Suppressor macrophage treated with lipopolysaccharide for 1 hour (primary cell): ENCODE measurements around the gene PEX11A.
A peak's percentile ranks its signal among the peaks of the same experiment; 100 is the strongest.

Experiments used
- DNase-seq, 3 donors: peaks; one replicate each; pipeline ENCODE4 v3.0.0-alpha.2; 2020 to 2022

Gene PEX11A

DNA sequence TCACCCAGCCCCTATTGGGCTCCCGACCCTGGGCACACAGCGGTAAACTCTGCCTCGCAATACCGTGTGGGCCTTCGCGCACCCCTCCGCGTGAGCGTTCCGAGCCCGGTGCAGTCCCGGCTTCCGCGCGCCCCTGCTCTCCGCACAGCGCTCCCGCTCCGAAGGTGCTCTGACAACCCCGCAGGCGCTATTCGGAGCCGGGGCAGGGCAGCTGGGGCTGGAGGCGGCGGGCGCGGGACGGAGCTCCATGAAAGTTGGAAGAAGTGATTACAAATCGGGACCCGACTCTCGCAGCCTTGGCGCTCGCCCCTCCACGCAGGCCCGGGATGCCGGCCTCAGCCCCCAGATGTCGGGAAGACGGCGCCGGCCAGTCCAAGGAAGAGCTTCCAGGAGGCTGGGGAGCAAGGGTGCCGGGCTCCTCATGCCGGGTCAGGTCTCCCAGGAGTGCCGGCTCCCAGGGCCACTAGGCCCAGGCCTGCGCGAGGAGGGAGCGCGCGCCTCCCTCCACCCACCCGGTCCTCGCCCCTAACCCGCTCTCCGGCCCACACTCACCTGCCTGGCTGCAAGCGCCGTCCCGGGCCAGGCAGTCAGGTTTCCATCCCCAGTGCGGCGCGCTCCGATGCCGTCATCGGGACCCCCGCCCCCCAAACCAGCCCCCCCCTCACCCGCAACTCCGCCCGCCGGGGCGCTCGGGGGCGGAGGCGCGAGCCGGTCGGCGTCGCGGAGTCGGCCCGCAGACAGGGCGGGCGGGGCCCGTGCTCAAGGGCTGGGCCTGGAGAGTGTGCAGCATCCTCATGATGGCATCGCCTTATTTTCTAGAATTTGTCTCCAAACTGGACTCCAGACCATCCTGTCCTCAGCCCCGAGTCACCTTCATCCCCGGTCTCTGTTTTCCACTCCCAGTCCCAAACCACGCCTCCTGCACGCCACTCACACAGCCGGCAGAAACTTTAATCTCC is 35.4 kb downstream of the PEX11A start, which contains the start of gene KIF7:
Gene KIF7, minus strand, starts transcription at position 621 of the 959 bp plus-strand sequence. CDS start 2,537 bp downstream, outside the sequence.
- DNase-seq, result peak in 2 of 3 donors; percentile 24 to 38

DNA sequence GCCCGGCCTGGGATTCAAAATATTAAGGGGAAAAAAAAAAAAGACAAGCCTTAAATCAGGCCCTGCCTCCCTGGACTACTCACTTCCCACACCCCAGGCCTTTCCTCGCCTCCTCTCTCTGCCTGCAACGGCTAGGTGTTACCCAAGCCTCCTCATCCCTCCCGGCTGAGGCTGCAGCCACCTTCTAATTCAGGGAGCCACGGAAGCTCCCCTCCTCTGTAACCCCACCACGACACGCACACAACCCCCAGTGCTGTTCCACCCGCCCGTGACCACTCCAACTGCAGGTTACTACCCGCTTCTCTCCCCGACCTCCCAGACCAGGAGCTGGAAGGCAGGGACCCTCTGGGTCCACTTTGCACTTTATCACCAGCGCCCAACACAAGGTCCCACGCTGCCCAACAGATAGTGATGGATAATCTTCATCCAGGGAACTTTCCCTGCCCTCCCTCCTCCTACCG is 36.2 kb downstream of the PEX11A start:
- peak in 1 of 3 donors; percentile 2 for DNase-seq

DNA sequence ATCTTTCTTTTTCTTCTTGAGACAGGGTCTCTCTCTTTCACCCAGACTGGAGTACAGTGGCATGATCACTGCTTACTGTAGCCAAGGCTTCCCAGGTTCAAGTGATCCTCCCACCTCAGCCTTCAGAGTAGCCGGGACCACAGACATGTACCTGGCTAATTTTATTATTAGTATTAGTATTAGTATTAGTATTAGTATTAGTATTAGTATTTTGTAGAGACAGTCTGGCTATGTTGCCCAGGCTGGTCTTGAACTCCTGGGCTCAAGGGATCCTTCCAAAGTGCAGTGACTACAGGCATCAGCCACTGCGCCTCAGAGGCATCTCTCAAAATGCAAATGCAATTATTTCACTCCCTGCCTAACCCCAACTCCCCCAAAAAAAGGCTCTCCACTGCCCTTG is 37.0 kb downstream of the PEX11A start:
- no peak for DNase-seq

DNA sequence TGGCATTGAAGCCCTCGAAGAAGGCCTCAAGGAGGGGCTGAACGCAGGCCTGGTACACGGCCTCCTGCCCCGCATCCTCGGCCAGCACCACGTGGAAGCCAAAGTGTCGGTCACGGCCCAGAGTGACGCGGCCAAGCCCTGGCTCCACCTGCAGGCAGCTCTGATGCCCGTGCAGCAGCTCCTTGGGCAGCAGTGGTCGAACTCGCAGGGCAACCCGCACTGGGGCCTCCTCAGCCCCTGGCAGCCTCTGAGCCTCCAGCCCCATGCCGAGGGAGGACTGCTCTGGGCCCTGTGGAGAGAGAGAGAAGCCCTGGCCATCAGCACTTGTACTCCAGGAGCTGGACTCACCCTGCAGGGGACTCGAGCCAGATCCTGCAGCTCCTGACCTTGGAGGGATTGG is 37.9 kb downstream of the PEX11A start:
- no peak for DNase-seq

DNA sequence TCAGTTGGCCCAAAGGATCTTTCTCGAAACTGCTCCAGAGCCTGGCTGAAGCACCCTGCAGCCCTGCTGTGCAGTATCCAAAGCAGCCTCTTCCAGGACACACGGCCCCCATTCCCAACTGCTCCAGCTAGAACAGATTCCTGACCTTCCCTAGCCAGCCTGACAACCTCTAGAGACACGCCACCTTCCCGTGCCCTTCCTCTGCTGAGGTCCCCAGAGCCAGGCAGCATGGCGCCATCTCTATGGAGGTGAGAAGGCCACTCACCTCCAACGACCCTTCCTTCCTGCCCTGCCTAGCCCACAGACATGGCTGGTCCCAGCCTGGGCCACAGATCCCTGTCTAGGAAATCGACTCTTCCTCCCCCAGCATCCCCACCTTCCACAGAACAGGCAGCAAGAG is 38.4 kb downstream of the PEX11A start:
- DNase-seq, result no peak

DNA sequence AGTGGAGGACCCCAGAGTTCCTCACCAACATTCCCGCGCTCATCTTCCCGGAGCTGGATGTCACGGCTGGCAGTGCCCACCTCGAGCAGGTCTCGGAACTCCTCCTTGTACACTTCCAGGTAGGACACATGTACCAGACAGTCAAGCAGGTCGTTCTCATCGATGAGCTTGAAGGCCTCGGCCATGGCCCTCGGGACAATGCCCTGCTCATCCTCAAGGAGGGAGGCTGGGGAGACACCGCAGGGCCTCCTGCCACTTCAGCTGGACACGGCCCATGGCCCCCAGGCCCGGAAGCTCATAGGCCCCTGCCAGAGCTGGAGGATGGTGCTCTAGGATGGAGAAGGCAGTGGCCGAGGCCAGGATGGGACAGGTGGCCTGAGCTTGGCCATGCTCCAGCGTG is 40.8 kb downstream of the PEX11A start:
- no peak for DNase-seq

DNA sequence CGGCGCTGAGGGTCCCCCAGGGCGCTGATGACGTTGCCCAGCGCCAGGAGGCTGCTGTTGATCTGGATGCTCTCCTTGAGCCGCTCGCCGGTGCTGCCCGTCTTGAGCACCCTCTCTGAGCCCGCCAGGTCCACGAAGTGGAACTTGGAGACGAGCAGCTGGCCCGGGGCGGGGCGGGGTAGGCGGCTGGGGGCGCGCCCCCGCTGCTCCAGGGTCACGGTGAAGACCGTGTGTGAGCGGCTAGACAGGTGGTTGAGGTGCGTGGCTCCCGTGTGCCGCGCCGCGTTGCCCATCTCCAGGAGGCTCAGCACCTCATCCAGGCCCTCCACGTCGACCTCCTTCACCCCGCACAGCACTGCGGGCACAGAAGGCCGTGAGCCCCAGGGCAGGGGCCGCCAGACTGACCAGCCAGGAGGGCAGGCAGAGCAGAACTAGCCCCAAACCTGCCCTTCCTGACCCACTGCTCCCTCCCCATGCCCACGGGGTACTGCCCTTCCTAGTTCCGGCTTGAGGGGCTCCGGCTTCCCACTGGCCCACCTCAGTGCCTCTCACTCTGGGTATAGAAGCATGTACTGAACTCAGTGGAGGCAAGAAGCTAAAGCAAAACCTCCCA is 41.4 kb downstream of the PEX11A start:
- no peak for DNase-seq

DNA sequence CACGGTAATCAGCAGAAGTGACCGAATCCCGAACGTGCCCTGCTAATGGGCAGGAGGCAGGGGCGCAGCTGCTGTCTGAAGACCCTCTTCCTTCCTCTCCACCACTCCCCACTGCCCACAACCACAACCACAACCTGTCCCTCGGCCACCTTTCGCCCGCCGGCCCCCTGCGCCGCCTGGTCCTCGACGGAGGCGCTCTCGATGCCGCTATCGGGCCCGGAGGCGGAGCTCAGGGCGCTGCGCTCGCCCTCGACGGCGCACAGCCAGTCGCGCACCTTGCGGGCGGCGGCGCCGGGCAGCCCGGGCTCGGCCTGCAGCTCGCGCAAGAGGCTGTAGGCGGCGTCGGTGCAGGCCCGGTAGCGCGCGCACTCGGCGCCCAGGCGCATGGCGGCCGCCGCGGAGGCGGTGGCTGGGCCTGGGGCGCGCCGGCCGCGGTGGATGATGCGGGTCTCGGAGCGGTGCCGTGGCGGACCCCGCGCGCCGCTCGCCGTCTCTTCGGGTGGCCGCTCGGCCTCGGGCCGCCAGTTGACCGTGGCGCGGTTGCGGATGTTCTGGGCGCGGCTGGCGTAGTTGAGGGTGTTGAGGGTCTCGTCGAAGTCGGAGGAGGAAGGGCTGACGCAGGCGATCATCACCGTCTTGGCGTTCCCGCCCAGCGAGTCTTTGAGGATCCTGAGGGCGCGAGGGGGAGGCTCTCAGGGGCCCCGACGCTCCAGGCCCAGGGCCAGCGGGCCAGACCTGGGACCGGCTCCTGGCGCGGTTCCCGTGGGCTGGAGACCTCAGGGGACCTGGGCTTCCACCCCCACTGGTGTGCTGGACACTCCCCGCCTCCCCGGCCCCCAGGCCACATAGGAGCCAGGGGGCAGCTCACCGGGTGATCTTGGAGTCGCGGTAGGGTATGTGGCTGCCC is 42.2 kb downstream of the PEX11A start:
- no peak for DNase-seq

DNA sequence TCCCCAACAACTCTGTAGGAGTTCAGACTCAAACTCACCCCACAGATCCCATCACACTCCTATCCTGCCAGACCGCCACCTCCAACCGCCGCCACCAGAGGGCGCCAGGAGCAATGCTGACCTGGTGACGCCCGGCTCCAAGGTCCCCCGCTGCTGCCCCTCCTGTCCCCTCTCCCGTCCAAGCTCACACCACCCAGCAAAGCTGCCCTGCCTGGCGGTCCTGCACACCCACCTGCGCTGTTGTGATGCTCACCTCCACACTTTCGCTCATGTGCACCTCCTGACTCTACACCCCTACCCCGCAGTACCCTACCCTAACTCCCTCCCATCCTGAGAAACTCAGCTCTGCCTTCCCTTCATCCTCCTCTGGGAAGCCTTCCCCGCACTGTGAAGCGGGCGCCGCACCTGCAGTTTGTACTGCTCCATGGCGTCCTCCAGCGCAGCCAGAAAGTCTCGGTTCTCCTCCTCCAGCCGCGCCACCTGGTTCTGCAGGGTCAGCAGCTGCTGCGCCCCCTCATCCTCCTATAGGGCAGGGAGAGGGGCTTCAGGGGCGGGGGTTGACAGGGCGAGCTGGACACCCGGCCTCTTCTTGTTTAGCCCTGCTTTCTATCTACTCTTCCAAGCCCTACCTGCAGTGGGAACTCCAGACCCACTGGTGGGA is 43.2 kb downstream of the PEX11A start:
- DNase-seq, result peak; percentile 59 to 84 (median 70)

DNA sequence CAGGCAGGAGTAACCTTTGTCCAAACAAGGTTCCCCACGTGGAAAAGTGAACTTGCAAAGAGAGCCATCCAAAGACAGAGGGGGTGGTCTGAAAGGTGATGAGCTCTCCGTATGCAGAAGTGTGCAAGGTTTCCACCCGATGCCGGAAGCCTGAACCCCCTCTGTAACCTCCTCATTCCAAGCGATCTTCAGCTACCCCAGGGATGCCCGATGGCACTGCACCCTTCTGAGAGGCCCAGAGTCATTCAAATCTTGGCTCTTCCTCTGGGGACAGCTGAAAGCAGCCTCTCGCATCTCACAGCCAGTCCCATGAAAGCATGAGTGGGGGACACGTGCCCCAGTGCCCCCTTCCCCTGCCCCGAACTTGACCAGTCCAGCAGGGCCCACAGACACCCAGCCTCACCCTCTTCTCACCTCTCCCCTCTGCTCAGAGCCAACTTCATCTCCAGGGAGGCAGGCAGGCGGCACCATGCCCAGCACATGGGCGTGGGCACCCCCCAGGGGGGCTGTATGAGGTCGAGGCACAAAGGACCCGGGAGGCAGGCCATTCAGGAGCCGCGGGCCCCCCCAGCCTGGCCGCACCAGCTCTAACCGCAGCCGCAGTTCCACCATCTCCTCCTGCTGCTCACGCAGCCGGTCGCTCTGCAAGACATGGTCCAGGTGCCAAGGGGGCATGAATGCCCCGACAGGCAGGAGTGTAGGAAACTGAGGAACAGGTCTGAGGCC is 44.0 kb downstream of the PEX11A start:
- no peak for DNase-seq

DNA sequence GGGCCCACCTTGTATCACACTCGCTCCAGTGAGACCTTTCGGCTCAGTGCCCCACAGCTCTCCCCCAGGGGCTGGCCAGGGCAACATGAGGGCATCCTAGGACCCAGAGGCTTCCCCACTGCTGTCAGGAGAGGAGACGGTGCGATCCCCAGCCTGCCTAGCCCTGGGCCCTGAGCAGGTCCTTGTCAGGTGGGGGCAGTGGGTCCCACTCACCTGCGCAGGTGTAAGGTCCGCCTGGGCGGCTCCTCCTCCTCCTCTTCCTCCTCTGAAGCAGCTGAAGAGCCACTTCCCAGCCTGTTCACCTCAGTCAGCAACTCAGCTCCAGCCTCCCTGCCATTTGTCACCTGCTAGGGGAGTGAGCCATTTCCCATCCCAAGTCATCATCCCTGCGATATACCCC is 44.9 kb downstream of the PEX11A start:
- no peak for DNase-seq

DNA sequence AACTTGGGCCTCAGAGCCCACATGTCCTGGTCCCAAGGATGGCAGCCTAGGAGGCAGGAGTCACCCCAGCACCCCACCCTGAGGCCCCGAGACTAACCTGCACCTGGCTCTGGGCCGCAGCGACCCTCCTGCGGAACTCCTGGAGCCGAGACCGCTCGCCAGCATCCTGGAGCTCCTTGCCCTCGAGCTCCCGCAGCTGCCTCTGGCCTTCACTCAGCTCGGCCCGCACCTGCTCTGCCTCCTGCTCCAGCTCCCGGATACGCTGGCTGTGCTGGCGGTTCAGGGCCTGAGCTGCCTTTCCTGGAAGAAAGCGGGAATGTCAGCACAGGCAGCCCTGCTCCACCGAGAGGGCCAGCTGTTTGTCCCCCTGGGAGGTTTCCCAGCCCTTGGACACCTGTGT is 48.4 kb downstream of the PEX11A start:
- DNase-seq, result no peak

DNA sequence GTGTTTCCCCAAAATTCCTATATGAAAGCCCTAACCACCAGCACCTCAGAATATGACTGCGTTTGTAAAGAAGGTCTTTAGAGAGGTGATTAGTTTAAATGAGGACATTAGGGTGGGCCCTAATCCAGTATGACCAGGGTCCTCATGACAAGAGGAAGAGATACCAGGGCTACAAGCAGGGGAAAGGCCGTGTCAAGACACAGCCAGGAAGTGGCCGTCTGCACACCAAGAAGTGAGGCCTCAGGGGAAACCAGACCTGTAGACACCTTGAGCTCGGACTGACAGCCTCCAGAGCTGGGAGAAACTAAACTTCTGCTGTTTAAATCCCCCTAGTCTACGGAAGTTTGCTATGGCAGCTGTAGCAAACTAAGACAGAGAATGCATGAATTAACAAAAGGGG is 49.5 kb downstream of the PEX11A start:
- no peak for DNase-seq

DNA sequence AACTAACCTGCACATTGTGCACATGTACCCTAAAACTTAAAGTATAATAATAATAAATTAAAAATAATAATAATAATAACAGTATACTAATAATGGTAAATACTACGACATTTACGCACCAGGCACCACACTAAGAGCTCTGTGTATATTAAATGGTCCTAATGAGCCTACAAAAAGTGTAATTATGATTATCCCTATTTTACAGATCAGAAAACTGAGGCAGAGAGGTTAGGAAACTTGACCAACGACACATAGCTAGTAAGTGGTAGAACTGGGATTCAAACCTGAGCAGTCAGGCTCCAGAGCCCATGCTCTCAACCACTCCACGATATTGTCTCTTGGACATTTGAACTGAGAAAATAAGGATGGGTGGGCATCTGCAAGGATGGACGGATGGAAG is 50.3 kb downstream of the PEX11A start:
- no peak for DNase-seq

DNA sequence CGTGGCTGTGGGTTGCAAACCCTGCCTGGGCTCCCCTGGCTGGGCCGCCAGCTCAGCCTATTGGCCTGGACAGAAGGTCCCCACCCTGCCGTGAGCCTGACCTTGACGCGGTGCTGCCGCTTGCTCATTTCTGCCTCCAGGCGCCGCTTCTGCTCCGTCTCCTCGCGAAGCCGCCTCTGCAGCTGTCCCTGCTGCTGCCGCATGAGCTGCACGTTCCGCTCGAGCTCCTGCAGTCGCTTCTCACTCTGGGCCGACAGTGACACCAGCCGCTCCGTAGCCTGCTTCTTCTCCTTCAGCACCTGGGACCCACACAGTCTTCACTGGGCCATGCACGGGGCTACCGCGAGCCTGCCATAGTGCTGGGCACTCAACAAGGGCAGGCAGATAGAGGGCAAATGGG is 57.0 kb downstream of the PEX11A start:
- no peak for DNase-seq

DNA sequence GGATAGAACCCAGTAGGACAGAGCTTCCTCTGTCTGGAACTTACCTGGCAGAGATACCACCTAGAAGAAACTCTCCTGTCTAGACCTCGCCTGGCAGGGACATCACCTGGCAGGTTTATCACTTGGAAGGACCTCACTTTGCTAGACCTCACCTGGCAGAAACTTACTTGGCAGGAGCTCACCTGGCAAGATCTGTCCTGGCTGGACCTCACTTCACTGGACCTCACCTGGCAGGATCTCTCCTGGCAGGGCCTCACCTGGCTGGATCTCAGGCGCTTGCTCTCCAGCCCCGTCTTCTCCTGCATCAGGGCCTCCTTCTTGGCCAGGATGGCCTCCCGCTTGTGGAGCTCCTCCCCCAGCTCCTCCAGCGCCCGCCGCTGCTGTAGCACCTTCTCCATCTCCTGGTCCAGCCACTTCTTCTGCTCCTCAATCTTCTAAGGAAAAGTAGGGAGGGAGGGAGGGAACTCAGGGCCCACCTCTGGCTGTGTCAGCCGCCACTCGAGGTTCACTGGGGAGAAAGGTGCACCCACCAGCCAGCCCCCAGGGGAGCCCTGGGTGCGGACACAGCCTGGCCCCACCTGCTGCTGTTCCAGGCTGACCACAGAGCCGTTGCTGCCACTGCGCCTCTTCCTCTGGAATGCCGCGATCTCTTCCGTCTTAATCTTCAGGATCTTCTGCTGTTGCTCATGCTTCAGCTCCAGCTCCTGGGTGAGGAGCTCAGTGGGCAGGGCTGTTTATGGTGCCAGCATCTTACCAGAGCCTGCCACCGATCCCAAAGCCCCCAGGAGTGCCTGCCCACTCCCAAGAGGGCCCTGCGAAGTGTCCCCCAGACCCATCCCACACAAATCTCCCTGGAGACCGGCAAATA is 57.8 kb downstream of the PEX11A start:
- no peak for DNase-seq

DNA sequence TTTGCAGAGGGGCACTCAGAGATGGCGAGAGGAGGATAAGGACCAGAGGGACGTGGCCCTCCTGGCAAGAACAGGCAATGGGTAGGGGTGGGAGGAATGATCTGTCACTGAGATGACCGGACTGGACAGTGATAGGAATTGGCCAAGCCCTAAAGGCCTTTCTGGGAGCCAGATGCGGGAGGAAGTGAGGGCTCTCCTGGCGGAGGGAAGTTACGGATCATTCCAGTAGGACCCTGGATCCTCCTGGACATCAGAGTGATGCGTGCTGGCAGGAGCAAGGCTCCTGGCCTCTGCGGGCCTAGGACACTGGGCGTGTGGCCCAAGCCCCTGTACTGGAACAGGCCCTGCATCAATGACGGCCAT is 58.7 kb downstream of the PEX11A start:
- no peak for DNase-seq
